Gastroesophageal sphincter (tissue), 3 donors: ENCODE data around the gene ITGA11.

ENCODE experiments used
- CTCF ChIP-seq, 4 experiments: fragments of 200-600 bp in 2 of 4; fragments of 450-650 bp in 2 of 4; sonication (generic) in 1 of 4; IDR thresholded peaks; one replicate each; pipeline ENCODE4 v1.5.1; 2017 to 2019; ENCODE audit warnings: antibody characterized with exemption in 4 of 4, mild to moderate bottlenecking in 2 of 4, moderate library complexity in 2 of 4
- EP300 ChIP-seq: sonication (generic); formaldehyde crosslinking; IDR thresholded peaks from one replicate; pipeline ENCODE4 v1.6.1; 2017; ENCODE audit warnings: antibody characterized with exemption, mild to moderate bottlenecking
- POLR2A ChIP-seq, 2 donors: fragments of 450-650 bp; IDR thresholded peaks; one replicate each; pipeline ENCODE4 v1.6.1; 2017; ENCODE audit warnings: antibody characterized with exemption in 2 of 2, mild to moderate bottlenecking in 2 of 2, moderate library complexity in 1 of 2
- POLR2AphosphoS5 ChIP-seq: sonication (generic); formaldehyde crosslinking; IDR thresholded peaks from one replicate; pipeline ENCODE4 v1.6.1; 2017; ENCODE audit warnings: antibody characterized with exemption

DNA sequence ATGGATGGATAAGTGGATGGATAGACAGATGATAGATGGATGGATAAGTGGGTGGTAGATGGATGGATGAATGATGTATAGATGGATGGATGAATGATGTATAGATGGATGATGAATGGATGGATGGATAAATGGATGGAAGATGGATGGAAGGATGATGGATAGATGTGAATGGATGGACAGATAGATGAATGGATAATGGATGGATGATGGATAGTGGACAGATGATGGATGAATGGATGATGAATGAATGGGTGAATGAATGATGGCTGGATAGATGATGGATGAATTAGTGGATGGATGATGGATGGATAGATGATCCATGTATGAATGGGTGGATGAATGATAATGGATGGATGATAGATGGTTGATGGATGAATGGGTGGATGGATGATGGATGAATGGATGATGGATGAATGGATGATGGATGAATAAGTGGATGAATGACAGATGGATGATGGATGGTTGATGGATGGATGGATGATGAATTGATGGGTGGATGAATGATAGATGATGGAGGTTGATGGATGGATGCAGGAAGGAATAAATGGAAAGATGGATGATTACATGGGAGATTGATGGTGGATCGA is 69.3 kb downstream of the ITGA11 start:
- TF ChIP-seq EP300 (no peak), POLR2A (IDR thresholded peaks at IDR 0.05) (no peak), CTCF (IDR thresholded peaks at IDR 0.05) (no peak), POLR2AphosphoS5 (peak; percentile 16)
